HG02938 (cell line): ENCODE results near the gene PLGRKT.
"Not testable (repeated sequence)": the region's sequence is repeated elsewhere in the genome, so short reads cannot be mapped to it uniquely, and the experiment has no call there.

Experiments
- ATAC-seq: cut with Tn5 transposase; IDR thresholded peaks from one replicate; pipeline ENCODE4 v1.9.1; 2021; ENCODE audit warnings: mild to moderate bottlenecking, moderate library complexity; ENCODE audit not compliant: unreplicated experiment

The PLGRKT gene

GRCh38 chr9:5453004-5453403 is 15.3 kb upstream of the PLGRKT start:
- ATAC-seq: no peak

- ATAC-seq: no peak
These were observed 14.5 kb upstream of the PLGRKT start for GRCh38 chr9:5452286-5452609.

GRCh38 chr9:5450359-5451091 is 12.8 kb upstream of the PLGRKT start, which contains the start of gene CD274:
Gene CD274 (plus strand): TSS chr9:5450542. CDS start chr9:5456114, 5,572 bp downstream.
- ATAC-seq: no peak

- ATAC-seq: no peak
These were observed 12.0 kb upstream of the PLGRKT start for GRCh38 chr9:5449521-5450358.

GRCh38 chr9:5448461-5449435 is 11.0 kb upstream of the PLGRKT start:
- no peak for ATAC-seq

- no peak for ATAC-seq
These were observed 10.3 kb upstream of the PLGRKT start for GRCh38 chr9:5448016-5448415.

- no peak for ATAC-seq
These were observed 9.6 kb upstream of the PLGRKT start for GRCh38 chr9:5447337-5447736.

- ATAC-seq: no peak
These were observed 8.9 kb upstream of the PLGRKT start for GRCh38 chr9:5446451-5447236.

GRCh38 chr9:5445886-5446285 is 8.2 kb upstream of the PLGRKT start:
- no peak for ATAC-seq

- not testable (repeated sequence) for ATAC-seq
These were observed 7.4 kb upstream of the PLGRKT start for GRCh38 chr9:5445096-5445495.

GRCh38 chr9:5443850-5444249 is 6.1 kb upstream of the PLGRKT start:
- ATAC-seq: no peak

GRCh38 chr9:5442400-5443011 is 4.8 kb upstream of the PLGRKT start:
- ATAC-seq: no peak

- ATAC-seq: no peak
These were observed 3.3 kb upstream of the PLGRKT start for GRCh38 chr9:5441043-5441442.

- ATAC-seq: no peak
These were observed 2.7 kb upstream of the PLGRKT start for GRCh38 chr9:5440426-5440825.

- peak; percentile 66 for ATAC-seq
These were observed 807 bp upstream of the PLGRKT start for GRCh38 chr9:5438301-5439162.

GRCh38 chr9:5436441-5436840 is 1.3 kb downstream of the PLGRKT start:
- ATAC-seq: no peak

- ATAC-seq: no peak
These were observed 1.8 kb downstream of the PLGRKT start for GRCh38 chr9:5435912-5436311.

GRCh38 chr9:5433841-5434810 is 3.6 kb downstream of the PLGRKT start:
- not testable (repeated sequence) for ATAC-seq
